OCI-LY3 (cell line): ENCODE measurements around the gene BUD23.

ENCODE experiments used
- CTCF ChIP-seq: fragments of 200-600, 300-600 bp; sonication (generic); IDR thresholded peaks from 2 replicates; pipeline ENCODE4 v1.5.1; 2014; ENCODE audit warnings: antibody characterized with exemption, low read length, low read depth
- EZH2phosphoT487 ChIP-seq: fragments of 200-600 bp; shearing (Covaris generic); IDR thresholded peaks from 2 replicates; pipeline ENCODE4 v1.6.1; 2018; ENCODE audit warnings: antibody characterized with exemption, mixed run types, low read depth

DNA sequence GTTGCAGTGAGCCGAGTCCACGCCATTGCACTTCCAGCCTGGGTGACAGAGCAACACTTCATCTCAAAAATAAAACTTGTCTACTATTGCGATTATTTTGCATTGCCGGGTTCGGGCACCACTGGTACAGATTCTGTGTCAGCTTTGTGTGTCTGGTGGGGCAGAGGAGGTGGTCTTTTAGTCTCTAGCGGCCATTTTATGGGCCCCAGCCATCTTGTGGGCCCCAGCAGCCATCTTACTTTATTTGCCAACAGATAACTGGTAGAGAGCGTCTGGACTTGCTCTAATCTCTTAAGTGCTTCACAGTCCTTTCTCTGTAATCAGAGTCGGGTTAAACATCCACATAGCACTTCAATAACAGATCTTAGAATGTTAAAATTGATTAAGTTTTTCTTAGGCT lies 4.9 kb downstream of the BUD23 start:
- no peak for TF ChIP-seq CTCF
- TF ChIP-seq EZH2phosphoT487 = no peak
